GM11168 (cell line): Measurements from ENCODE around the gene PEX12.

Experiments
- in situ Hi-C: fragments of 300-500 bp; cut with MboI; formaldehyde crosslinking; loops from one replicate; pipeline ENCODE4 v1.12.0; 2022; ENCODE audit warnings: low sequenced_read_pairs; ENCODE audit not compliant: unreplicated experiment

The PEX12 gene

GRCh38 chr17:35578197-35578928 lies at the start of gene PEX12:
Gene PEX12, minus strand, starts transcription at chr17:35578571. Its CDS starts 550 bp downstream, at chr17:35578021.
- in situ Hi-C loops: no loop called here

GRCh38 chr17:35627417-35627816 lies 49.0 kb upstream of the PEX12 start:
- in situ Hi-C loops: no loop called here

- in situ Hi-C loops: no loop called here
Measured at GRCh38 chr17:35621768-35622167, 43.4 kb upstream of the PEX12 start.

GRCh38 chr17:35618628-35619027 lies 40.3 kb upstream of the PEX12 start:
- in situ Hi-C loops: loop anchor here (10.0 kb wide), 1 partner anchor 126 kb away; no protein-coding TSS in a partner anchor

- in situ Hi-C loops: loop anchor here (10.0 kb wide), 1 partner anchor 127 kb away; no protein-coding TSS in a partner anchor
Measured at GRCh38 chr17:35617505-35617904, 39.1 kb upstream of the PEX12 start.

GRCh38 chr17:35616536-35616935 lies 38.2 kb upstream of the PEX12 start:
- in situ Hi-C loops: loop anchor here (10.0 kb wide), 1 partner anchor 128 kb away; no protein-coding TSS in a partner anchor

- in situ Hi-C loops: loop anchor here (10.0 kb wide), 1 partner anchor 130 kb away; no protein-coding TSS in a partner anchor
Measured at GRCh38 chr17:35614810-35615209, 36.4 kb upstream of the PEX12 start.

- in situ Hi-C loops: loop anchor here (10.0 kb wide), 1 partner anchor 132 kb away; no protein-coding TSS in a partner anchor
Measured at GRCh38 chr17:35612924-35613521, 34.7 kb upstream of the PEX12 start.

- in situ Hi-C loops: loop anchor here (10.0 kb wide), 1 partner anchor 134 kb away; no protein-coding TSS in a partner anchor
Measured at GRCh38 chr17:35610746-35611145, 32.4 kb upstream of the PEX12 start.

GRCh38 chr17:35609831-35610230 lies 31.5 kb upstream of the PEX12 start:
- in situ Hi-C loops: loop anchor here (10.0 kb wide), 1 partner anchor 135 kb away; no protein-coding TSS in a partner anchor

GRCh38 chr17:35607239-35607847 lies 29.0 kb upstream of the PEX12 start:
- in situ Hi-C loops: no loop called here

- in situ Hi-C loops: no loop called here
Measured at GRCh38 chr17:35605678-35606077, 27.3 kb upstream of the PEX12 start.

GRCh38 chr17:35603674-35604073 lies 25.3 kb upstream of the PEX12 start:
- in situ Hi-C loops: no loop called here

- in situ Hi-C loops: no loop called here
Measured at GRCh38 chr17:35597604-35598003, 19.2 kb upstream of the PEX12 start.

GRCh38 chr17:35596530-35597233 lies 18.3 kb upstream of the PEX12 start:
- in situ Hi-C loops: no loop called here

- in situ Hi-C loops: no loop called here
Measured at GRCh38 chr17:35596072-35596471, 17.7 kb upstream of the PEX12 start.

GRCh38 chr17:35588196-35588920 lies 10.0 kb upstream of the PEX12 start:
- in situ Hi-C loops: no loop called here

GRCh38 chr17:35587074-35587961 lies 8.9 kb upstream of the PEX12 start, which contains the start of gene AP2B1:
Gene AP2B1, plus strand, starts transcription at chr17:35587322. Its CDS starts 6,709 bp downstream, at chr17:35594031.
- in situ Hi-C loops: no loop called here
